Activated naive CD4-positive, alpha-beta T cell treated with anti-CD3 and anti-CD28 coated beads, Interleukin-2, amount 10 ng/mL, durations not matched to agents 7 days and 5 days (primary cell): Measurements from ENCODE around the gene LSM12.
A peak's percentile ranks its signal among the peaks of the same experiment; 100 is the strongest.

Experiments used
- CTCF ChIA-PET: fragments of 350-600 bp; sonication (Branson Sonifier 250); formaldehyde crosslinking; loops from one replicate; lab custom pipeline; 2021; ENCODE audit warnings: antibody characterized with exemption; lab: Charles Lee
- DNase-seq: peaks from one replicate; pipeline ENCODE4 v3.0.0-alpha.2; 2020
- H3K27ac Mint-ChIP-seq: one replicate; pipeline ENCODE4 v1.8.0; 2021; ENCODE audit warnings: mild to moderate bottlenecking, moderate library complexity, mixed read lengths
- H3K27me3 Mint-ChIP-seq: one replicate; pipeline ENCODE4 v1.8.0; 2021; ENCODE audit warnings: mild to moderate bottlenecking, mixed read lengths
- H3K36me3 Mint-ChIP-seq: one replicate; pipeline ENCODE4 v1.8.0; 2021; ENCODE audit warnings: mixed read lengths
- H3K4me1 Mint-ChIP-seq: one replicate; pipeline ENCODE4 v1.8.0; 2021; ENCODE audit warnings: mixed read lengths
- H3K4me3 Mint-ChIP-seq: one replicate; pipeline ENCODE4 v1.8.0; 2021; ENCODE audit warnings: mild to moderate bottlenecking, moderate library complexity, mixed read lengths
- H3K9me3 Mint-ChIP-seq: one replicate; pipeline ENCODE4 v1.8.0; 2021; ENCODE audit warnings: mixed read lengths

The LSM12 gene

GRCh38 chr17:44087319-44087718 is 20.8 kb upstream of the LSM12 start:
- CTCF ChIA-PET: interaction anchor here (0.9 to 1.8 kb wide), 3 partner anchors 10 to 36 kb away, joined by 3 to 5 read pairs (median 3); partner anchors contain the start of gene HDAC5
- H3K27ac Mint-ChIP-seq: peak overlapping the region; percentile 60
- H3K4me3 Mint-ChIP-seq: no peak overlapping the region
- peaks cover 34% of the 10 kb centered on the region for H3K36me3 Mint-ChIP-seq
- H3K27me3 Mint-ChIP-seq: no peaks in the 10 kb centered on the region
- peaks cover 11% of the 10 kb centered on the region for H3K4me1 Mint-ChIP-seq
- H3K9me3 Mint-ChIP-seq: no peaks in the 10 kb centered on the region
- DNase-seq: no peak

- H3K36me3 Mint-ChIP-seq: peaks cover 35% of the 10 kb centered on the region
- no peaks in the 10 kb centered on the region for H3K9me3 Mint-ChIP-seq
- H3K4me3 Mint-ChIP-seq: no peak overlapping the region
- no peak overlapping the region for H3K27ac Mint-ChIP-seq
- peak; percentile 36 for DNase-seq
- H3K27me3 Mint-ChIP-seq: no peaks in the 10 kb centered on the region
- CTCF ChIA-PET: interaction anchor here (0.9 to 1.8 kb wide), 3 partner anchors 11 to 37 kb away, joined by 3 to 5 read pairs (median 3); partner anchors contain the start of gene HDAC5
- peaks cover 11% of the 10 kb centered on the region for H3K4me1 Mint-ChIP-seq
These were observed 20.2 kb upstream of the LSM12 start for GRCh38 chr17:44086364-44087311.

- CTCF ChIA-PET: no interaction called here
- no peak overlapping the region for H3K27ac Mint-ChIP-seq
- no peaks in the 10 kb centered on the region for H3K27me3 Mint-ChIP-seq
- H3K36me3 Mint-ChIP-seq: peaks cover 31% of the 10 kb centered on the region
- DNase-seq: no peak
- peaks cover 11% of the 10 kb centered on the region for H3K4me1 Mint-ChIP-seq
- no peak overlapping the region for H3K4me3 Mint-ChIP-seq
- H3K9me3 Mint-ChIP-seq: no peaks in the 10 kb centered on the region
These were observed 19.4 kb upstream of the LSM12 start for GRCh38 chr17:44085908-44086307.

GRCh38 chr17:44084921-44085320 is 18.4 kb upstream of the LSM12 start:
- H3K36me3 Mint-ChIP-seq: peaks cover 32% of the 10 kb centered on the region
- CTCF ChIA-PET: interaction anchor here (2.9 to 3.9 kb wide), 3 partner anchors 31 to 141 kb away, joined by 8 to 16 read pairs (median 9); no protein-coding TSS in a partner anchor

GRCh38 chr17:44084131-44084538 is 17.7 kb upstream of the LSM12 start:
- no peak overlapping the region for H3K27ac Mint-ChIP-seq
- CTCF ChIA-PET: interaction anchor here (0.6 to 3.9 kb wide), 12 partner anchors 9 to 140 kb away, joined by 3 to 16 read pairs (median 5); partner anchors contain the start of genes G6PC3 and LSM12
- H3K27me3 Mint-ChIP-seq: no peaks in the 10 kb centered on the region
- H3K36me3 Mint-ChIP-seq: peaks cover 34% of the 10 kb centered on the region
- H3K4me3 Mint-ChIP-seq: no peak overlapping the region
- H3K9me3 Mint-ChIP-seq: no peaks in the 10 kb centered on the region
- peaks cover 11% of the 10 kb centered on the region for H3K4me1 Mint-ChIP-seq
- peak; percentile 46 for DNase-seq

More at GRCh38 chr17:44084921-44085320, 18.4 kb upstream of the LSM12 start:
- no peak for DNase-seq
- Mint-ChIP-seq H3K4me3 (no peak overlapping the region), H3K9me3 (no peaks in the 10 kb centered on the region), H3K27ac (no peak overlapping the region), H3K27me3 (no peaks in the 10 kb centered on the region), H3K4me1 (peaks cover 11% of the 10 kb centered on the region)

- Mint-ChIP-seq H3K27me3 (no peaks in the 10 kb centered on the region), H3K4me1 (peaks cover 8% of the 10 kb centered on the region), H3K27ac (no peak overlapping the region), H3K4me3 (no peak overlapping the region), H3K9me3 (no peaks in the 10 kb centered on the region), H3K36me3 (peaks cover 29% of the 10 kb centered on the region)
- DNase-seq: no peak
- CTCF ChIA-PET: interaction anchor here (0.6 to 3.9 kb wide), 13 partner anchors 9 to 139 kb away, joined by 3 to 16 read pairs (median 5); partner anchors contain the start of genes G6PC3 and LSM12
These were observed 16.9 kb upstream of the LSM12 start for GRCh38 chr17:44083250-44083849.

GRCh38 chr17:44082256-44082927 is 15.9 kb upstream of the LSM12 start:
- no peak overlapping the region for H3K27ac Mint-ChIP-seq
- H3K4me1 Mint-ChIP-seq: peaks cover 6% of the 10 kb centered on the region
- no peaks in the 10 kb centered on the region for H3K27me3 Mint-ChIP-seq
- DNase-seq: no peak
- no peaks in the 10 kb centered on the region for H3K9me3 Mint-ChIP-seq
- H3K4me3 Mint-ChIP-seq: no peak overlapping the region
- H3K36me3 Mint-ChIP-seq: peaks cover 28% of the 10 kb centered on the region
- CTCF ChIA-PET: interaction anchor here (2.9 to 3.9 kb wide), 3 partner anchors 34 to 138 kb away, joined by 8 to 16 read pairs (median 9); no protein-coding TSS in a partner anchor

GRCh38 chr17:44081681-44082080 is 15.2 kb upstream of the LSM12 start:
- peaks cover 2% of the 10 kb centered on the region for H3K4me1 Mint-ChIP-seq
- H3K27me3 Mint-ChIP-seq: no peaks in the 10 kb centered on the region
- DNase-seq: no peak
- H3K36me3 Mint-ChIP-seq: peaks cover 24% of the 10 kb centered on the region
- H3K9me3 Mint-ChIP-seq: no peaks in the 10 kb centered on the region
- no peak overlapping the region for H3K4me3 Mint-ChIP-seq
- CTCF ChIA-PET: interaction anchor here (1.4 to 3.9 kb wide), 2 partner anchors 35 to 137 kb away, joined by 3 to 16 read pairs; no protein-coding TSS in a partner anchor
- no peak overlapping the region for H3K27ac Mint-ChIP-seq

GRCh38 chr17:44079877-44080821 is 13.7 kb upstream of the LSM12 start:
- no peak for DNase-seq
- CTCF ChIA-PET: interaction anchor here (1.0 kb wide), 1 partner anchor 88 kb away, joined by 3 read pairs; no protein-coding TSS in a partner anchor
- Mint-ChIP-seq H3K27ac (no peak overlapping the region), H3K36me3 (peaks cover 29% of the 10 kb centered on the region), H3K4me3 (no peak overlapping the region), H3K9me3 (no peaks in the 10 kb centered on the region), H3K4me1 (no peaks in the 10 kb centered on the region), H3K27me3 (no peaks in the 10 kb centered on the region)

GRCh38 chr17:44078412-44078811 is 11.9 kb upstream of the LSM12 start:
- Mint-ChIP-seq H3K27ac (no peak overlapping the region), H3K9me3 (no peaks in the 10 kb centered on the region), H3K27me3 (no peaks in the 10 kb centered on the region), H3K36me3 (peaks cover 26% of the 10 kb centered on the region), H3K4me3 (no peak overlapping the region), H3K4me1 (no peaks in the 10 kb centered on the region)
- CTCF ChIA-PET: interaction anchor here (1.0 kb wide), 1 partner anchor 90 kb away, joined by 3 read pairs; no protein-coding TSS in a partner anchor
- DNase-seq: no peak

GRCh38 chr17:44077595-44077909 is 11.1 kb upstream of the LSM12 start:
- no peak overlapping the region for H3K27ac Mint-ChIP-seq
- H3K36me3 Mint-ChIP-seq: peaks cover 22% of the 10 kb centered on the region

GRCh38 chr17:44076716-44077594 is 10.5 kb upstream of the LSM12 start:
- DNase-seq: no peak
- no peaks in the 10 kb centered on the region for H3K9me3 Mint-ChIP-seq
- H3K27ac Mint-ChIP-seq: peak overlapping the region; percentile 6
- H3K27me3 Mint-ChIP-seq: no peaks in the 10 kb centered on the region
- peaks cover 5% of the 10 kb centered on the region for H3K4me1 Mint-ChIP-seq
- CTCF ChIA-PET: no interaction called here
- H3K4me3 Mint-ChIP-seq: no peak overlapping the region
- H3K36me3 Mint-ChIP-seq: peaks cover 17% of the 10 kb centered on the region

More at GRCh38 chr17:44077595-44077909, 11.1 kb upstream of the LSM12 start:
- no peak overlapping the region for H3K4me3 Mint-ChIP-seq
- no peaks in the 10 kb centered on the region for H3K9me3 Mint-ChIP-seq
- H3K4me1 Mint-ChIP-seq: peaks cover 3% of the 10 kb centered on the region
- CTCF ChIA-PET: no interaction called here
- DNase-seq: no peak
- no peaks in the 10 kb centered on the region for H3K27me3 Mint-ChIP-seq
